ENCODE results near the gene FANCG. TPM values are rescaled to one million over a fixed set of nuclear protein-coding genes. Genes with fewer than 3 reads are reported as not detected.
A peak's percentile ranks its signal among the peaks of the same experiment; 100 is the strongest.

The FANCG gene
- total RNA-seq, 1 donor from 2014 or later: 17.2 TPM

DNA sequence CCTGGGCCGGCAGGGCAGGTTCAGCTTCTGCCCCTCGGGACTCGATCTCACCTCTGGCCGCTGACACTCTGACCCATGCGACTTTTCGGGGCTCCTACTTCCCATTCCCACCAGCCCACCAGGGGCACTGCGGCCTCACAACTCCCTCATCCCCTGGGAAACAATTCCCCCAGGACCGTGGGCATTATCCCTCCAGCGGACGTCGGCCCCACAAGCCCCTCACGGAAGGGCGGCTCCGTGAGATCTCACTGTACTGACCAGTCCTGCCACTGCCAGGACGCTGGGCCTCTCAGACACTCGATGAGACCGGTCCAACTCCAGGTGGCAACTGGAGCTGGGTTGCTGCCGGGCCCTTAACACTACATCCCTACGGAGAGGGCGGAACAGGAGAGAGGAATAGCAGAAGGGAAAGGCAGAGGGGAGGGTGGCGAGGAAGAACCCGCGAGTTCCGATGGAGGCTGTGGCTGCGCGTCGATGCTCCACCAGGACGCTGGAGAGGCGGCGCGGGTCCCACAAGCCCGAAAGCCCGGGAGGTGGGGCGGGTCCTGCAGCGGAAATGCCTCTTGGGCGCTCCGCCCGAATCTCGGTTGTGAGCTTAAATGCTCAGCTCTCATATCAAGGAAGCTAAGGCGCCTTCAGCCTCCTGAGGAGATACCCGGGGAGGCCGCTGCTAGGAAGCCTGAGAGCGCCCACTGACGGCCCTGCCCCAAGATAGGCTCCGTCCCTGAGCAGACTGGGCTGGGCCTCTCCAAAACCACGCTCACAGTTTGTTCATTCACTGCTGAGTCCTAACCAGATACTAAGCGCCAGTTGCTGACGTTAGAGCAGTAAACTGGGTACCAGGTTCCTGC is 43.7 kb downstream of the FANCG start:
- H3K9me3 ChIP-seq: no peaks in the 10 kb centered on the region
- intact Hi-C loops (cut with DNase I): loop anchor here (5.0 kb wide), 1 partner anchor 899 kb away; no protein-coding TSS in a partner anchor
- no peak for TF ChIP-seq CTCF (IDR thresholded peaks at IDR 0.05)
- DNase-seq (ENCODE audit: extremely low spot score in 2 of 2): no peak
- peak overlapping the region; percentile 30 to 31 for H3K4me3 ChIP-seq
- H3K27me3 ChIP-seq: no peaks in the 10 kb centered on the region
- H3K4me1 ChIP-seq: peaks cover 10% of the 10 kb centered on the region
- H3K27ac ChIP-seq: peak overlapping the region; percentile 28
- peaks cover 0 to 6% of the 10 kb centered on the region in 2 donors for H3K36me3 ChIP-seq

- intact Hi-C loops (cut with DNase I): no loop called here
- H3K27ac ChIP-seq: no peak overlapping the region
- H3K4me1 ChIP-seq: peaks cover 10% of the 10 kb centered on the region
- H3K9me3 ChIP-seq: no peaks in the 10 kb centered on the region
- H3K4me3 ChIP-seq: no peak overlapping the region
- peaks cover 0 to 6% of the 10 kb centered on the region in 2 donors for H3K36me3 ChIP-seq
- no peak for DNase-seq (ENCODE audit: extremely low spot score in 2 of 2)
- H3K27me3 ChIP-seq: no peaks in the 10 kb centered on the region
- TF ChIP-seq POLR2AphosphoS5 (IDR thresholded peaks at IDR 0.05; ENCODE audit: insufficient read depth in 1 of 2, low read depth in 1 of 2) (no peak), CTCF (IDR thresholded peaks at IDR 0.05) (no peak), POLR2A (IDR thresholded peaks at IDR 0.05) (no peak)
Measured at GRCh38 chr9:35033101-35033500, 46.6 kb downstream of the FANCG start.

GRCh38 chr9:35029852-35030251 is 49.9 kb downstream of the FANCG start:
- peaks cover 12% of the 10 kb centered on the region for H3K4me1 ChIP-seq
- intact Hi-C loops (cut with DNase I): no loop called here
- no peak for TF ChIP-seq CTCF (IDR thresholded peaks at IDR 0.05)
- TF ChIP-seq POLR2A (IDR thresholded peaks at IDR 0.05): no peak
- TF ChIP-seq POLR2AphosphoS5 (IDR thresholded peaks at IDR 0.05; ENCODE audit: insufficient read depth in 1 of 2, low read depth in 1 of 2): no peak
- no peaks in the 10 kb centered on the region for H3K27me3 ChIP-seq
- no peaks in the 10 kb centered on the region for H3K9me3 ChIP-seq
- no peak overlapping the region for H3K27ac ChIP-seq
- H3K36me3 ChIP-seq: peaks cover 0 to 6% of the 10 kb centered on the region in 2 donors
- DNase-seq (ENCODE audit: extremely low spot score in 2 of 2): no peak
- no peak overlapping the region for H3K4me3 ChIP-seq

DNA sequence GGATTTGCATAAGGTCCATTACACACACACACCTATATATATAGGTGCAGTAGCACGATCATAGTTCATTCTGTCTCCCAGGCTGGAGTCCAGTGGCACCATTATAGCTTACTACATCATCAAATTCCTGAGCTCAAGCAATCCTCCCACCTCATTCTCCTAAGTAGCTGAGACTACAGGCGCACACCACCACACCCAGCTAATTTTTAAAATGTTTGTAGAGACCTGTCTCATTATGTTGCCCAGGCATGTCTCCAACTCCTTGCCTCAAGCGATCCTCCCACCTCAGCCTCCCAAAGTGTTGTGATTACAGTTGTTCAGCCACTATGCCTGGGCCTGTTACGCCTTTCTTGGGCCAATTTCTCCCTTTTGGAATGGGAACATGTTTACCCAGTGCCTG is 50.5 kb downstream of the FANCG start:
- intact Hi-C loops (cut with DNase I): no loop called here
- Histone ChIP-seq H3K27ac (no peak overlapping the region), H3K27me3 (no peaks in the 10 kb centered on the region), H3K36me3 (peaks cover 0 to 6% of the 10 kb centered on the region in 2 donors), H3K4me1 (peaks cover 12% of the 10 kb centered on the region), H3K9me3 (no peaks in the 10 kb centered on the region), H3K4me3 (no peak overlapping the region)
- no peak for DNase-seq (ENCODE audit: extremely low spot score in 2 of 2)
- TF ChIP-seq CTCF (IDR thresholded peaks at IDR 0.05): no peak
- TF ChIP-seq POLR2AphosphoS5 (IDR thresholded peaks at IDR 0.05; ENCODE audit: insufficient read depth in 1 of 2, low read depth in 1 of 2): no peak

- no peaks in the 10 kb centered on the region for H3K9me3 ChIP-seq
- no peak overlapping the region for H3K27ac ChIP-seq
- no peak overlapping the region for H3K4me3 ChIP-seq
- H3K27me3 ChIP-seq: no peaks in the 10 kb centered on the region
- no peak for TF ChIP-seq POLR2AphosphoS5 (IDR thresholded peaks at IDR 0.05; ENCODE audit: insufficient read depth in 1 of 2, low read depth in 1 of 2)
- TF ChIP-seq CTCF (IDR thresholded peaks at IDR 0.05): no peak
- TF ChIP-seq POLR2A (IDR thresholded peaks at IDR 0.05): no peak
- H3K4me1 ChIP-seq: peaks cover 12% of the 10 kb centered on the region
- intact Hi-C loops (cut with DNase I): no loop called here
- peaks cover 0 to 6% of the 10 kb centered on the region in 2 donors for H3K36me3 ChIP-seq
- no peak for DNase-seq (ENCODE audit: extremely low spot score in 2 of 2)
Measured at GRCh38 chr9:35028341-35028740, 51.4 kb downstream of the FANCG start.

Measured in vagina (tissue), 2 donors.